GM12878 (cell line): ENCODE measurements around the gene SKIL. TPM values are rescaled to one million over a fixed set of nuclear protein-coding genes. Genes with fewer than 3 reads are reported as not detected.

ENCODE experiments used
- BCL11A ChIP-seq: IDR thresholded peaks from 2 replicates; pipeline ENCODE4 v1.6.1; 2011; ENCODE audit warnings: low read depth, low read length
- CHD1 ChIP-seq: IDR thresholded peaks from 2 replicates; pipeline ENCODE4 v1.6.1; 2012; ENCODE audit warnings: low read depth, low read length, improper control_type of control experiment
- E2F4 ChIP-seq: IDR thresholded peaks from 2 replicates; pipeline ENCODE4 v1.6.1; 2012; ENCODE audit warnings: low read depth, low read length, improper control_type of control experiment
- EED ChIP-seq: sonication (generic); IDR thresholded peaks from 2 replicates; pipeline ENCODE4 v1.6.1; 2016; ENCODE audit warnings: antibody characterized with exemption, low read depth
- EZH2 ChIP-seq: IDR thresholded peaks from 2 replicates; pipeline ENCODE4 v1.6.1; 2012; ENCODE audit warnings: low read depth, mild to moderate bottlenecking, control low read depth, inconsistent platforms, low read length, borderline replicate concordance; ENCODE audit not compliant: control insufficient read depth
- IKZF1 ChIP-seq: fragments of 450-650 bp; conservative IDR thresholded peaks from 2 replicates; pipeline ENCODE4 v1.6.1; 2017; ENCODE audit warnings: antibody characterized with exemption, mild to moderate bottlenecking
- JUND ChIP-seq: IDR thresholded peaks from 2 replicates; pipeline ENCODE4 v1.6.1; 2012; ENCODE audit warnings: low read depth, mild to moderate bottlenecking, low read length, improper control_type of control experiment, moderate library complexity
- KAT2A ChIP-seq: conservative IDR thresholded peaks from 2 replicates; pipeline ENCODE4 v1.6.1; 2011; ENCODE audit warnings: low read depth, low read length; ENCODE audit not compliant: control insufficient read depth
- LARP7 ChIP-seq: fragments of 450-650 bp; IDR thresholded peaks from 2 replicates; pipeline ENCODE4 v1.6.1; 2017; ENCODE audit warnings: mild to moderate bottlenecking
- MEF2B ChIP-seq: fragments of 450-650 bp; IDR thresholded peaks from 2 replicates; pipeline ENCODE4 v1.6.1; 2018; ENCODE audit warnings: mild to moderate bottlenecking, moderate library complexity; ENCODE audit not compliant: partially characterized antibody, poor library complexity, severe bottlenecking
- PAX5 ChIP-seq: IDR thresholded peaks from 2 replicates; pipeline ENCODE4 v1.6.1; 2011; ENCODE audit warnings: low read depth, low read length, borderline replicate concordance
- SMAD5 ChIP-seq: IDR thresholded peaks from 2 replicates; pipeline ENCODE4 v1.6.1; 2016; ENCODE audit warnings: antibody characterized with exemption, low read depth
- SRF ChIP-seq, 2 experiments: IDR thresholded peaks; 2 replicates each; pipeline ENCODE4 v1.6.1; 2011; ENCODE audit warnings: low read depth in 2 of 2, low read length in 2 of 2, mild to moderate bottlenecking in 1 of 2, moderate library complexity in 1 of 2
- SUZ12 ChIP-seq: fragments of 200-600 bp; sonication (generic); IDR thresholded peaks from one replicate; pipeline ENCODE4 v1.6.1; 2018; ENCODE audit warnings: antibody characterized with exemption, mild to moderate bottlenecking; ENCODE audit not compliant: unreplicated experiment
- WRNIP1 ChIP-seq: IDR thresholded peaks from 2 replicates; pipeline ENCODE4 v1.6.1; 2011; ENCODE audit warnings: low read depth, low read length, improper control_type of control experiment, borderline replicate concordance
- polyA plus RNA-seq, 11 experiments: library from polyadenylated mRNA; depleted of rRNA in 4 of 11; unstranded in 6 of 11; stranded (reverse) in 5 of 11; fragments of >200 nt; fragmentation: Nextera tagmentation in 4 of 11; fragmentation: Illumina TruSeq in 1 of 11; extraction: Ambion mirVana in 4 of 11; extraction: Trizol in 1 of 11; gene quantifications; 1 replicate in 1 of 11; 2 replicates in 10 of 11; pipeline versions ENCODE4 v1.2.1 to v1.2.3, GENCODE V29; 2011 to 2016; ENCODE audit warnings: inconsistent platforms in 2 of 11, missing spikeins in 2 of 11, low read depth in 1 of 11
- total RNA-seq, 4 experiments: library from RNA; depleted of rRNA in 3 of 4; stranded (reverse); fragments of >200 nt in 3 of 4; fragmentation: Illumina TruSeq in 1 of 4; extraction: Trizol in 1 of 4; gene quantifications; 2 replicates each; pipeline versions ENCODE4 v1.2.1 to v1.2.3, GENCODE V29; 2013 to 2021
- TF ChIP-seq, protein P1 (sequence below): IDR thresholded peaks from 2 replicates; pipeline ENCODE4 v1.6.1; 2011; ENCODE audit warnings: borderline replicate concordance, low read depth, mild to moderate bottlenecking, moderate library complexity, mixed read lengths, low read length; ENCODE audit not compliant: insufficient read depth; ENCODE audit errors: extremely low read length
- TF ChIP-seq, protein P2 (sequence below): fragments of 450-650 bp; IDR thresholded peaks from 2 replicates; pipeline ENCODE4 v1.6.1; 2017; ENCODE audit warnings: low read depth, mild to moderate bottlenecking, moderate library complexity
- TF ChIP-seq, protein P3 (sequence below): IDR thresholded peaks from 2 replicates; pipeline ENCODE4 v1.6.1; 2012; ENCODE audit warnings: low read depth, low read length, improper control_type of control experiment
- TF ChIP-seq, protein P4 (sequence below): fragments of 450-650 bp; IDR thresholded peaks from 2 replicates; pipeline ENCODE4 v1.6.1; 2017; ENCODE audit warnings: antibody characterized with exemption, mild to moderate bottlenecking, moderate library complexity

SKIL gene
- total and polyA plus RNA-seq, 10 of the 15 experiments (the other 5 are each of a cell fraction or from before 2014, with no cell fraction given), result 2.7 to 14.8 (median 6.7) TPM

GRCh38 chr3:170350515-170351413 lies 6.8 kb upstream of the SKIL start (continued):
- TF ChIP-seq WRNIP1 (no peak), IKZF1 (no peak), SMAD5 (no peak), JUND (no peak), EED (peak; percentile 19; the same call in 1 of the 2 replicates), SRF (IDR thresholded peaks at IDR 0.05; ENCODE audit: low read depth in 2 of 2, low read length in 2 of 2) (no peak), CHD1 (no peak), SUZ12 (no peak), BCL11A (no peak), E2F4 (no peak), LARP7 (no peak), MEF2B (peak; percentile 21), PAX5 (0 out of 2 replicates have a peak, but pooled peaks have one; percentile 38), EZH2 (no peak), KAT2A (no peak)
- TF ChIP-seq, protein P1, sequence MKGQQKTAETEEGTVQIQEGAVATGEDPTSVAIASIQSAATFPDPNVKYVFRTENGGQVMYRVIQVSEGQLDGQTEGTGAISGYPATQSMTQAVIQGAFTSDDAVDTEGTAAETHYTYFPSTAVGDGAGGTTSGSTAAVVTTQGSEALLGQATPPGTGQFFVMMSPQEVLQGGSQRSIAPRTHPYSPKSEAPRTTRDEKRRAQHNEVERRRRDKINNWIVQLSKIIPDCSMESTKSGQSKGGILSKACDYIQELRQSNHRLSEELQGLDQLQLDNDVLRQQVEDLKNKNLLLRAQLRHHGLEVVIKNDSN, result no peak
- TF ChIP-seq, protein P2, sequence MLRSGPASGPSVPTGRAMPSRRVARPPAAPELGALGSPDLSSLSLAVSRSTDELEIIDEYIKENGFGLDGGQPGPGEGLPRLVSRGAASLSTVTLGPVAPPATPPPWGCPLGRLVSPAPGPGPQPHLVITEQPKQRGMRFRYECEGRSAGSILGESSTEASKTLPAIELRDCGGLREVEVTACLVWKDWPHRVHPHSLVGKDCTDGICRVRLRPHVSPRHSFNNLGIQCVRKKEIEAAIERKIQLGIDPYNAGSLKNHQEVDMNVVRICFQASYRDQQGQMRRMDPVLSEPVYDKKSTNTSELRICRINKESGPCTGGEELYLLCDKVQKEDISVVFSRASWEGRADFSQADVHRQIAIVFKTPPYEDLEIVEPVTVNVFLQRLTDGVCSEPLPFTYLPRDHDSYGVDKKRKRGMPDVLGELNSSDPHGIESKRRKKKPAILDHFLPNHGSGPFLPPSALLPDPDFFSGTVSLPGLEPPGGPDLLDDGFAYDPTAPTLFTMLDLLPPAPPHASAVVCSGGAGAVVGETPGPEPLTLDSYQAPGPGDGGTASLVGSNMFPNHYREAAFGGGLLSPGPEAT, result no peak
- TF ChIP-seq, protein P3, sequence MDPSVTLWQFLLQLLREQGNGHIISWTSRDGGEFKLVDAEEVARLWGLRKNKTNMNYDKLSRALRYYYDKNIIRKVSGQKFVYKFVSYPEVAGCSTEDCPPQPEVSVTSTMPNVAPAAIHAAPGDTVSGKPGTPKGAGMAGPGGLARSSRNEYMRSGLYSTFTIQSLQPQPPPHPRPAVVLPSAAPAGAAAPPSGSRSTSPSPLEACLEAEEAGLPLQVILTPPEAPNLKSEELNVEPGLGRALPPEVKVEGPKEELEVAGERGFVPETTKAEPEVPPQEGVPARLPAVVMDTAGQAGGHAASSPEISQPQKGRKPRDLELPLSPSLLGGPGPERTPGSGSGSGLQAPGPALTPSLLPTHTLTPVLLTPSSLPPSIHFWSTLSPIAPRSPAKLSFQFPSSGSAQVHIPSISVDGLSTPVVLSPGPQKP, result no peak
- TF ChIP-seq, protein P4, sequence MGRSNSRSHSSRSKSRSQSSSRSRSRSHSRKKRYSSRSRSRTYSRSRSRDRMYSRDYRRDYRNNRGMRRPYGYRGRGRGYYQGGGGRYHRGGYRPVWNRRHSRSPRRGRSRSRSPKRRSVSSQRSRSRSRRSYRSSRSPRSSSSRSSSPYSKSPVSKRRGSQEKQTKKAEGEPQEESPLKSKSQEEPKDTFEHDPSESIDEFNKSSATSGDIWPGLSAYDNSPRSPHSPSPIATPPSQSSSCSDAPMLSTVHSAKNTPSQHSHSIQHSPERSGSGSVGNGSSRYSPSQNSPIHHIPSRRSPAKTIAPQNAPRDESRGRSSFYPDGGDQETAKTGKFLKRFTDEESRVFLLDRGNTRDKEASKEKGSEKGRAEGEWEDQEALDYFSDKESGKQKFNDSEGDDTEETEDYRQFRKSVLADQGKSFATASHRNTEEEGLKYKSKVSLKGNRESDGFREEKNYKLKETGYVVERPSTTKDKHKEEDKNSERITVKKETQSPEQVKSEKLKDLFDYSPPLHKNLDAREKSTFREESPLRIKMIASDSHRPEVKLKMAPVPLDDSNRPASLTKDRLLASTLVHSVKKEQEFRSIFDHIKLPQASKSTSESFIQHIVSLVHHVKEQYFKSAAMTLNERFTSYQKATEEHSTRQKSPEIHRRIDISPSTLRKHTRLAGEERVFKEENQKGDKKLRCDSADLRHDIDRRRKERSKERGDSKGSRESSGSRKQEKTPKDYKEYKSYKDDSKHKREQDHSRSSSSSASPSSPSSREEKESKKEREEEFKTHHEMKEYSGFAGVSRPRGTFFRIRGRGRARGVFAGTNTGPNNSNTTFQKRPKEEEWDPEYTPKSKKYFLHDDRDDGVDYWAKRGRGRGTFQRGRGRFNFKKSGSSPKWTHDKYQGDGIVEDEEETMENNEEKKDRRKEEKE, result no peak
